Activated naive CD4-positive, alpha-beta T cell treated with anti-CD3 and anti-CD28 coated beads, Interleukin-2, amount 50 U/mL, for 24 hours (primary cell): ENCODE results near the gene CHCHD4.

ENCODE experiments used
- H3K27ac Mint-ChIP-seq: one replicate; pipeline ENCODE4 v1.8.0; 2021; ENCODE audit warnings: mild to moderate bottlenecking, mixed read lengths
- H3K27me3 Mint-ChIP-seq: one replicate; pipeline ENCODE4 v1.8.0; 2021; ENCODE audit warnings: mixed read lengths
- H3K36me3 Mint-ChIP-seq: one replicate; pipeline ENCODE4 v1.8.0; 2021; ENCODE audit warnings: mixed read lengths
- H3K4me1 Mint-ChIP-seq: one replicate; pipeline ENCODE4 v1.8.0; 2021; ENCODE audit warnings: mixed read lengths
- H3K4me3 Mint-ChIP-seq: one replicate; pipeline ENCODE4 v1.8.0; 2021; ENCODE audit warnings: mild to moderate bottlenecking, mixed read lengths
- H3K9me3 Mint-ChIP-seq: one replicate; pipeline ENCODE4 v1.8.0; 2021; ENCODE audit warnings: mixed read lengths

CHCHD4 gene

DNA sequence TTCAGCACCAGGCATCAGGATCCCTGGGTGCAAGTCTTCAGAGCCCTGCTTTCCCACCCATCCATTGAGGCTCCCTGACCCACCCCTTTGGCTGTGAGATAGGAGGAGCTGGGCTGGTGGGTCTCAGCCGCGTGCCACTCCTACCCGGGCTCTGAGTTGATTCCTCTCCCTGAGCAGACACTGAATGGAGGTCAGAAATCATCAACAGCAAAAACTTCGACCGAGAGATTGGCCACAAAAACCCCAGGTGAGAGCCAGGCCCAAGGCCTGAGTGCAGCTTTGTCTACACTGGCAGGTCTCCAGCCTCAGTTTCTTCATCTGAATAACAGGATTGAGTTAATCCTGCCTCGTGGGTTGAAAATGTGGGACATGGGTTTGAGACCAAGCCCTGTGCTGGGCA, 8.0 kb upstream of the CHCHD4 start:
- Mint-ChIP-seq H3K27ac (no peak overlapping the region), H3K27me3 (no peaks in the 10 kb centered on the region), H3K4me1 (peaks cover 13% of the 10 kb centered on the region), H3K9me3 (no peaks in the 10 kb centered on the region), H3K36me3 (peaks cover 21% of the 10 kb centered on the region), H3K4me3 (no peak overlapping the region)

DNA sequence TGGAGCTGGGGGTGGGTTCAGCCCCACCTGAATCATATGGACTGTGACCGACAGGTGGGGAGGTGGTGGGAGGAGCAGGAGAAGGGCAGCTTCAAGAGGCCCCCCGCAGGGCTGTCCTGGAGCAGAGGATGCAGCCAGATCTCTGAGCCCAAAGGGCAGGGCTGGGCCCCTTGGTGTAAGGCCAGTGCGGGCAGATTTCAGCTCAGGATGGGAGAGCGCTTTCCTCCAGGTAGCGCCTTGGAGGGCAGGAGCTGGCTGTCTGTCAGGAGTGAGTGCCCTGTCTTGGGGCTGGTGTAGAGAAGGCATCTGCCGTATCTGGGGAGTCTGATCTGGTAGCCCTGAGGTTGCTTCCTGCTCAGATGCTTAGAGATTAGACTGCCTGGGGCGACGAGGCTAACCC, 7.5 kb upstream of the CHCHD4 start:
- Mint-ChIP-seq H3K27ac (no peak overlapping the region), H3K9me3 (no peaks in the 10 kb centered on the region), H3K36me3 (peaks cover 21% of the 10 kb centered on the region), H3K4me1 (peaks cover 19% of the 10 kb centered on the region), H3K27me3 (no peaks in the 10 kb centered on the region), H3K4me3 (no peak overlapping the region)

DNA sequence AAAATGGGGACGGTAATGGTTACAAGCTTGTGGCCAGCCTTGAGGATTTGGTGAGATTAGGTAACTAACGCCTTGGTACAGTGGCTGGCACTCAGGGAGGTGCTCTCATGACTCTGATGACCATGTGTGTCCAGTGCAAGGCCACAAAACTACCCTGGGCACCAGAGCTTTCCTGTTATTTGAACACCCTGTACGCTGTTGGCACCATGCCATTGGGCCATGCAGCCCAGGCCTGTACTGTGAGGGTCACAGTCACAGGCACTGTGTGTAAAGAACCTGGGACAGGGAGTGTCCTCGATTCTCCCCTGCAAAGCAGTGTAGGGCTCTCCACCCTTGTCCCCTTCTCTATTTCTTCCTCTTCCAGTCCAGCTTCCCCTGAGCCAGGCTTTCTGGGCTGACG, 6.5 kb upstream of the CHCHD4 start:
- Mint-ChIP-seq H3K27me3 (no peaks in the 10 kb centered on the region), H3K4me1 (peaks cover 29% of the 10 kb centered on the region), H3K9me3 (no peaks in the 10 kb centered on the region), H3K36me3 (peaks cover 19% of the 10 kb centered on the region), H3K4me3 (no peak overlapping the region), H3K27ac (no peak overlapping the region)

- Mint-ChIP-seq H3K9me3 (no peaks in the 10 kb centered on the region), H3K27me3 (no peaks in the 10 kb centered on the region), H3K27ac (no peak overlapping the region), H3K4me3 (no peak overlapping the region), H3K4me1 (peaks cover 33% of the 10 kb centered on the region), H3K36me3 (peaks cover 15% of the 10 kb centered on the region)
These were observed 6.0 kb upstream of the CHCHD4 start for GRCh38 chr3:14130707-14131106.

GRCh38 chr3:14130230-14130629, 5.6 kb upstream of the CHCHD4 start:
- Mint-ChIP-seq H3K4me3 (no peak overlapping the region), H3K4me1 (peaks cover 34% of the 10 kb centered on the region), H3K9me3 (no peaks in the 10 kb centered on the region), H3K27me3 (no peaks in the 10 kb centered on the region), H3K36me3 (peaks cover 15% of the 10 kb centered on the region), H3K27ac (no peak overlapping the region)

DNA sequence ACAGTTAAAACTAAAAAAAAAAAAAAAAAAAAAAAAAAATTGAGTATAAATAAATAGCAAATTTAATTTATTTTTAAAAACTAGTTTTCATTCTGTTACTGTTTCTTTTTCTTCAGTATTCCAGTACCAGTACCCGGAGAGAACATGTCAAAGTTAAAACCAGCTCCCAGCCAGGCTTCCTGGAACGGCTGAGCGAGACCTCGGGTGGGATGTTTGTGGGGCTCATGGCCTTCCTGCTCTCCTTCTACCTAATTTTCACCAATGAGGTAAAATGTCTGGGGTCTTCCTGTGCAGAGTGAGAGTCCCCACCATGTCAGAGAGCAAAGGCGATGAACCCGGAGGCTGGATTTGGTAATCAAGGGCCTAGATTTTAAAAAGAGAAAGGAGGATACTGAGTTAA, 4.6 kb upstream of the CHCHD4 start:
- peaks cover 15% of the 10 kb centered on the region for H3K36me3 Mint-ChIP-seq
- peaks cover 34% of the 10 kb centered on the region for H3K4me1 Mint-ChIP-seq
- no peak overlapping the region for H3K27ac Mint-ChIP-seq
- H3K9me3 Mint-ChIP-seq: no peaks in the 10 kb centered on the region
- no peaks in the 10 kb centered on the region for H3K27me3 Mint-ChIP-seq
- no peak overlapping the region for H3K4me3 Mint-ChIP-seq

DNA sequence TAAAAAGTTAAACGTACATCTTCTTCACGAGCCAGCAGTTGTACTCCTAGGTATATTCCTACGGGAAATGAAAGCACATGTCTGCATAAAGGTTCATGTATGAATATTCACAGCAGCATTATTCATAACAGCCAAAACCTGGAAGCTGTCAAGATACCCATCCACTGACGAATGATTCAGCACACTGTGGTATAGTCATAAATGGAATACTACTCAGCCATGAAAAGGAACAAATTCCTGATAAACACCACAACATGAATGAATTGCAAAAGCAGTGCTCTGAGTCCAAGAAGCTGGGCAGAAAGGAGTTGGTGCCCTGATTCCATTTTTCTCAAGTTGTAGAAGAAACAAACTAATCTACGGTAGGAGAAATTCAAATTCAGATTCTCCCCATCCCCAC, 4.1 kb upstream of the CHCHD4 start:
- H3K9me3 Mint-ChIP-seq: no peaks in the 10 kb centered on the region
- H3K4me1 Mint-ChIP-seq: peaks cover 36% of the 10 kb centered on the region
- peak overlapping the region; percentile 48 for H3K27ac Mint-ChIP-seq
- H3K4me3 Mint-ChIP-seq: no peak overlapping the region
- no peaks in the 10 kb centered on the region for H3K27me3 Mint-ChIP-seq
- H3K36me3 Mint-ChIP-seq: peaks cover 15% of the 10 kb centered on the region

GRCh38 chr3:14127516-14128161, 3.0 kb upstream of the CHCHD4 start:
- H3K27me3 Mint-ChIP-seq: no peaks in the 10 kb centered on the region
- H3K9me3 Mint-ChIP-seq: no peaks in the 10 kb centered on the region
- H3K4me3 Mint-ChIP-seq: no peak overlapping the region
- H3K27ac Mint-ChIP-seq: no peak overlapping the region
- peaks cover 46% of the 10 kb centered on the region for H3K4me1 Mint-ChIP-seq
- H3K36me3 Mint-ChIP-seq: peaks cover 12% of the 10 kb centered on the region

DNA sequence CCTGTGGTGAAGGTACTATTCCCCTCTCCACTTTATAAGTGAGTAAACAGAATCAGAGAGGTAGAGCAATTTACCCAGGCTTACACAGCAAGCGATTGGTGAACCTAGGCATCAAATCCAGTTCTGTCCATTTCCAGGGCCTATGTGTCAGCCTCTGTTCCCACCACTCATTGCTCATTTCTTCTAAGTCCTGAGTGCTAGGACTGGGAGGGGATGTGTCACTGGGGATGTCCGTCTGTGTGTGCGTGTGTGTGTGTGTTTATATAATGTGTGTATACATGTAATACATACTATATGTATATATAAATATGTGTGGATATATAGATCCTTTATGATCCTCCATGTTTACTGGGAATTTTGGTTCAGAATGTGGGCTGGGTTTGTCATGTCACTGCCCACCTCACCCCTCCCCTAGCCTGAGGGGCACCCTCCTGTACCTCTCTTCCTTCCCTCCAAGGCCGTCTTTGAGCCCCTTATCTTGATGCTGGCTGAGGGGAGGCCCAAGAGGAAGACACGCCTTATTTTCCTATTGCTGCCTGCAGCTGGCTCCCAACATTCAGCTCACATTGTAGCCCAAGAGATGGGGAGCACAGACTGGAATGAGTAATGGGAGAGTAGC, 2.3 kb upstream of the CHCHD4 start:
- Mint-ChIP-seq H3K27me3 (no peaks in the 10 kb centered on the region), H3K36me3 (peaks cover 14% of the 10 kb centered on the region), H3K4me3 (peak overlapping the region; percentile 98), H3K9me3 (no peaks in the 10 kb centered on the region), H3K4me1 (peaks cover 50% of the 10 kb centered on the region), H3K27ac (no peak overlapping the region)

GRCh38 chr3:14126017-14126886, 1.6 kb upstream of the CHCHD4 start:
- Mint-ChIP-seq H3K36me3 (peaks cover 17% of the 10 kb centered on the region), H3K4me3 (peak overlapping the region; percentile 98), H3K4me1 (peaks cover 57% of the 10 kb centered on the region), H3K27me3 (no peaks in the 10 kb centered on the region), H3K9me3 (no peaks in the 10 kb centered on the region), H3K27ac (no peak overlapping the region)

GRCh38 chr3:14125193-14126016, 735 bp upstream of the CHCHD4 start:
- Mint-ChIP-seq H3K27me3 (no peaks in the 10 kb centered on the region), H3K4me1 (peaks cover 59% of the 10 kb centered on the region), H3K9me3 (no peaks in the 10 kb centered on the region), H3K27ac (peak overlapping the region; percentile 95), H3K4me3 (peak overlapping the region; percentile 98), H3K36me3 (peaks cover 21% of the 10 kb centered on the region)

DNA sequence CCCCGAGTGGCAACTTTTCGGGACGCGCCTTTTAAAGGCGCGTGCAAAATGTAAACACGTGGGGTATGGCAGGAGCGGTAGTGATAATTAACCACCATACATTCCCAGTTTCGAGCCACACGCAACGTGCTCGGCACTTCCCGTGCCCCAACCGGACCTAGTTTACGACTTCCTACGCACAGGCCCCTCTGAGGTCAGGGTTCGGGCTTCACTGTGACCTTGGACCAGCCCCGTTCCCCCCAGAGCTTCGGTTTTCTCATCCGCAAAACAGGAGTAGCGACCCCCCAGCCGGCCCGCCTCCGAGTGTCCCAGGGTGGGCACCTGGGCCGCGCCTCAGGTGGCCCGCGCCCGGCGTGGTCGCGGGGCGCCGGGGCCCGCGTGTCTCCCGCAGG, 451 bp downstream of the CHCHD4 start:
- H3K36me3 Mint-ChIP-seq: peaks cover 18% of the 10 kb centered on the region
- peaks cover 59% of the 10 kb centered on the region for H3K4me1 Mint-ChIP-seq

GRCh38 chr3:14123308-14124222, 1.1 kb downstream of the CHCHD4 start:
- H3K27ac Mint-ChIP-seq: peak overlapping the region; percentile 93
- H3K27me3 Mint-ChIP-seq: no peaks in the 10 kb centered on the region
- H3K4me3 Mint-ChIP-seq: peak overlapping the region; percentile 98
- peaks cover 14% of the 10 kb centered on the region for H3K36me3 Mint-ChIP-seq
- H3K4me1 Mint-ChIP-seq: peaks cover 54% of the 10 kb centered on the region
- H3K9me3 Mint-ChIP-seq: no peaks in the 10 kb centered on the region

More for the DNA sequence above, 451 bp downstream of the CHCHD4 start:
- H3K27me3 Mint-ChIP-seq: no peaks in the 10 kb centered on the region
- H3K9me3 Mint-ChIP-seq: no peaks in the 10 kb centered on the region
- H3K4me3 Mint-ChIP-seq: peak overlapping the region; percentile 98
- peak overlapping the region; percentile 93 for H3K27ac Mint-ChIP-seq

- Mint-ChIP-seq H3K27ac (no peak overlapping the region), H3K4me3 (peak overlapping the region; percentile 98), H3K27me3 (no peaks in the 10 kb centered on the region), H3K9me3 (no peaks in the 10 kb centered on the region), H3K36me3 (peaks cover 11% of the 10 kb centered on the region), H3K4me1 (peaks cover 41% of the 10 kb centered on the region)
These were observed 2.4 kb downstream of the CHCHD4 start for GRCh38 chr3:14122301-14122700.
